ENCODE measurements around the gene CLTCL1.

The CLTCL1 gene

GRCh38 chr22:19244600-19245352, 46.7 kb downstream of the CLTCL1 start:
- DNase-seq = no peak

DNA sequence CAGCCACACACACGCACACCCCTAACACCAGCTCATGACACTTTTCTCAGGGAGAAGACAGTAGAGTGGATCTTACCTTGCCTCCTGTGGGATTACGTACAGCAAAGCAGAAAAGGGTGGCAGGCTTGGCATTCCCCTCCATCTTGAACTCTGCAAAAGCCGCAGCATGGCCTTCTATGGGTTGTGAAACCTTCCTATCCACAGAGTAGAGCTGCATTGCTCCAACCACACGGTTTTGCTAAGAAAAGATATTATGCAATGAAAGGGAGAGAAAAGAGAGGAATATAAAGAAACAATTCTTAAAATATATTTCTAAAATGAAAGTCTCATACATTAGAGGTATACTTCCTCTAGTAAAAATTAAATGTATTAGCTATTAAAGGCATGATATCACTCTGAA, 48.8 kb downstream of the CLTCL1 start:
- no peak for DNase-seq

DNA sequence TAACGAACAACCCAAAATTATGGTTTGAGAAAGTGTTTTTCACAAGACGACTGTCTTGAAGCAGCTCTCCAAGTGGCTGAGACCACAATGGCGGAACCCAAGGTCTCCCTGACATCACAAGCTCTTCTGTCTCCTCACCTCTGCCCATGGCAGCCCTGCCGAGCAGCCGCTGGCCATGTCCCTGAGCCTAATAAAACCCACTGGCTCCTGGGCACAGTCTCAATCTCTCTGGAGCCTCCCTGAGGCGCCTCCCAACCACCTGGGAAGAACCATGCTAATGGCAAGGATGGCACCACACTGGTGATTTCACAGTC, 50.0 kb downstream of the CLTCL1 start:
- DNase-seq = no peak

DNA sequence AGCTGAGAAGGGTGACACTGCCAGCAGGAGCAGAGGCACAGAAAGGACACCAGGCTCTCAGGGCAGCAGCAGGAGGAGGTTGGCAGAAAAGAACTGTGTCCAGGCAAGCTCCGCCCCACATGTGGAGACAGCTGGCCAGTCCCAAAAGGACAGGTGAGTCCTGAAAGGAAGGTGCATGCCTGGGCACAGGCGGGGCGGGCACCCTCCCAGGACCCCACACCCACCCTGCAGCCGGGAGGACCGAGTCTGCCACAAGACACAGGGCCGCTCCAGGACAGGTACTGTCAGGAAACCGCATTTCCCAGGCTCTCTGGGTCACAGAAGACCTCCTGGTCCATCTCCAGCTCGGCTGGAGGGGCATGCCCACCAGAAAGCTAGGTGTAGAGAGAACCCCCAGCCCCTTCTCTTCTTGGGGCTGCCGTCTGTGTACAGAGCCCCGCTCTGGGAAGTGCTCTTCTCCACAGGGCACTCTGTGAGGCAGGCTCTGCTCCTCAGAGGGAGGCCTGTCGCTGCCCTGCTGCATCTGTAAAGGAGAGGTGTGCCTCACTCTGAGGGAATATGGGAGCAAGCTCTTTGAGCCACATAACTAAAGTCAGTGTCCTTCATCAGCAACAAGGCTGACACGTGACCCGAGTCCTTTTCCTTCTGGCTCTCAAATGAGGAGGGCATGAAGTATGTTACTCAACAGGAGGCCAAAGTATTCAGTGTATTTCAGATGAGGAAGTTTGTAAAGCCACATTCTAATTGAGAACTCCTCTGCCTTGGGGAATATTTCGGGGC, 50.5 kb downstream of the CLTCL1 start:
- DNase-seq = no peak

DNA sequence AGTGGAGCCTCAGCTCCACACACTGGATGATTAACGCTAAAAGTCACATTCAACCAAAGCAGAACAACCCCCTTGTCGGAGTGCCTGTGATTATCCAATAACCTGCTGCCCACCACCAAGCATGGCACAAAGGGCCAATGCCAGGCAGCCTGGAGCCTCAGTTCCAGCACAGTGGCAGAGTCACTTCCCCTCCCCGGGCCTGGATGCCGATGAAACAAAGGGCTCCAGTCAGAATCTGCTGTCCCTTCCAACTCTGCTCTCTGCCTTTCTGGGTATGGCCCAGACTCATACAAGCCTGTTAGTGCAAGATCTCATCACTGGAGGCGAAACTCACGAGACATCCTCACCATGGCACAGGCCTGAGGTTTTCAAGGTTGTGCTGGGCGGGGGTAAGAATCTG, 52.1 kb downstream of the CLTCL1 start:
- DNase-seq = no peak

DNA sequence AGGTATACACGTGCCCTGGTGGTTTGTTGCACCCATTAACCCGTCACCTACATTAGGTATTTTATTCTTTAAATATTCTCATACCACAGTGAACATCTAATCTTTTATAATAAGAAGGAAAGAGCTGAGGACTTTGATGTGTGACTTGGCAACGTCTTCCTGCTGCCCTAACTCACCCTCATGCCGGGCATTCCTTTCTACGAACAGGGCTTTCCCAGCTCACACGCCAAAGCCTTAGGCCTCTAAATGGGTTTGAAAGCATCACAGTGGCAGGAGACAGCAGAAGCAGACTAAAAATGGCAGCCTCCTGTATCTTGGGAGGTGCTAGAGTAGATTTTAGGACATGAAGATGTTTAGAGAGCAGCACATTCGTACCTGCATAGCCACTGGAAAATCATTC, 52.6 kb downstream of the CLTCL1 start:
- no peak for DNase-seq

GRCh38 chr22:19235874-19236273, 55.6 kb downstream of the CLTCL1 start:
- DNase-seq = no peak

GRCh38 chr22:19234126-19234896, 57.2 kb downstream of the CLTCL1 start:
- no peak for DNase-seq

DNA sequence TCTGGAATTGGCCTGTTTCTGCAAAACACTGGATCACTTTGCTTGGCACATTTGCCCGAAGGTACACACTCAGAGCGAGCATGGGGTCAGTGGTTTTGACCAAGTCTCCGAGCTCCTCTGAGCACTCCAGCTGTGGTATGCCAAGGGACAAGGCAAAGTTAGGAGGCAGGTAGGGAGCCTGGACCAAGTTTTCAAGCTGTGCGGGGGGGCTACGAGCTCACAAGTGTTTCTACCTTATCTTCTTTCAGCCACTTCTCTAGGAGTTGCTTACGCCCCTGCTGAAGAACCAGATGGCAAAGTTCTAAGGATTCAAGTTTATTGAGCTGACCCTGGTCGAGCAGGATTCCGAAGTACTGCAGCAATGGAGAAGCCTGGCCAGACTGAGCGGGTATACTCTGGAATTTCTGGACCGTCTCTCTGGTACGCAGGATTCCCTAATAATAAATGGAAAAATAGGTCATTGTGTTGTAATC, 58.3 kb downstream of the CLTCL1 start:
- DNase-seq = no peak

- DNase-seq = no peak
Observed at GRCh38 chr22:19232623-19233022, 58.9 kb downstream of the CLTCL1 start.

- no peak for DNase-seq
Observed at GRCh38 chr22:19231986-19232385, 59.5 kb downstream of the CLTCL1 start.

GRCh38 chr22:19229600-19229999, 61.9 kb downstream of the CLTCL1 start:
- no peak for DNase-seq

GRCh38 chr22:19228179-19228578, 63.3 kb downstream of the CLTCL1 start:
- DNase-seq = no peak

DNA sequence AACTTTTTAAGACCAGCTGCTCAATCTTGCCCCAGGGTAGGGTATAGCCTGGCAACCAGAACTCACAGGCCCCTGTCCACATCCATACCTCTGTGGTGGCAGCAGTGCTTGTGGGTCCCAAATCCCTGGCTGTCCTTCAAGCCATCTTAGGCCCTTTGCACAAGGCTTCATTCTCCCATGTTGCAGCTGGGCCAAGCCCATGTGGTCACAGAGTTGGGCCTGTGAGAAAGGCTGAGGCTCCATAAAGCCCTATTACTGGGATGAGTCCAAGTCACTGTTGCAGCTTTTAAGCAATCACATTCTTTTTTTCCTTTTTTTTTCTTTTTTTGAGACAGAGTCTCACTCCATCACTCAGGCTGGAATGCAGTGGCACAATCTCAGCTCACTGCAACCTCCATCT, 65.1 kb downstream of the CLTCL1 start:
- DNase-seq = no peak

GRCh38 chr22:19225560-19225959, 66.0 kb downstream of the CLTCL1 start:
- DNase-seq = no peak

DNA sequence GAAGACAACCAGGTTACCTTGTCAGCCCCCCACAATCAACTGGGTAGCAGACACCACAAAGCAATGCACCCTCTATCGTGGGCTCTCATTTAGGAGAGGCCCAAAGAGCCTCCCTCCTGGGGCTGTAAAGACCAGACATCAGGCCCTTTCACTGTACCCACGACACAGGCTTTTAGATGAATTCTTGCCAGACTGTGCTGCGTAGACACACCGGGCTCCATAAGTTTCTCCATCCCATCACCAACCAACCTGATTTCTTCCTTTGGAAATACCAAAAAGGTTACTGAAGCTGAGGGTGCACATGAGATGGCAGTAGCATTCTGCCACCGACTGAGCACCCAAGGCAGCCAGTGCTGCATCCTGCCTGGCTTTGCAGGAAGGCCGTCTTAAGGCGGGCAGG, 66.5 kb downstream of the CLTCL1 start:
- DNase-seq = no peak

- no peak for DNase-seq
Observed at GRCh38 chr22:19224557-19224956, 67.0 kb downstream of the CLTCL1 start.

GRCh38 chr22:19223617-19224016, 67.9 kb downstream of the CLTCL1 start:
- DNase-seq = no peak

DNA sequence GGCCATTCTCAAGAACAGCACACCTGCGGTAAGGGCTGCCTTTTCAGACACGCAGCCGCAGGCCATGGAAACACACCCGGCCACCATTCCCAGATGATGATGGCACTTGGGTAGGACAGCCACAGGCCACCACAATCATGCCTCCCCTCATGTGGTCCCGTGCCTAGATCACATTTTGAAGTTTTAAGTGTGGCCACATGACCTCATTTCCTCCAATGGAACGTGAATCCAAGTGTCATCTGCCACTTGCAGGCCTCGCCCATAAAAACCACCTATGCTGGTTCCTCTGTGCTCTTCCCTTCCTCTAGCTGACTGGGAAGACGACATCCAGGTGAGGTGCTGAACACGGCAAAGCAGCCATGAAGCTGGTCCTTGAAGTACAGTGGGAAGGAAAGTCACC, 68.4 kb downstream of the CLTCL1 start:
- no peak for DNase-seq

GRCh38 chr22:19222242-19223005, 69.1 kb downstream of the CLTCL1 start:
- no peak for DNase-seq

DNA sequence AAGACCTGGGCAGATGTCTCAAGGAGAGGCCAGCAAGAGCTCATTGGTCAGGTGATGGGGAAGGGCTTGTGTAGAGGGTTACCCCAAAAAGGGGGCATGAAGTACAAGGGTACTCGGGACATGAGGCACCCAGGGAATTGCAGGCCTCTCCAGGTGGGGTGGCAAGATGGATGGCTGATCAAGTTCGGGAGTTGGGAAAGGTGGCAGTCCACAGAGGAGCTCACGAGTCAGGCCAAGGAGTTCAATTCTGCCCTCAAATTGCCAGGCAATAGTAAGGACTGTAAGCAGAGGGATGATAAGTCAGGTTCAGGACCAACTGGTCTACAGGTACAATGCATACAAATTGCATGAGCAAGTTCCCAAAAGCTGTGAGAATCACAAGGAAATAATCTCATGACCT, 70.7 kb downstream of the CLTCL1 start:
- DNase-seq = no peak

- no peak for DNase-seq
Observed at GRCh38 chr22:19218541-19219233, 72.8 kb downstream of the CLTCL1 start.
